Bronchial epithelial cell (primary cell): ENCODE measurements around the gene WAPL. TPM values are rescaled to one million over a fixed set of nuclear protein-coding genes. Genes with fewer than 3 reads are reported as not detected.

Experiments
- DNase-seq: peaks from one replicate; pipeline ENCODE4 v3.0.0-alpha.2; 2010; ENCODE audit warnings: low read depth
- FAIRE-seq: peaks from 2 replicates; lab custom pipeline; 2011; peaks lifted over from hg19 to GRCh38; lab: Jason Lieb, UNC
- H3K27me3 ChIP-seq: 2 replicates; pipeline ENCODE4 v1.5.1; 2011; ENCODE audit warnings: low read length; ENCODE audit not compliant: control insufficient read depth, insufficient read depth
- H3K36me3 ChIP-seq: 2 replicates; pipeline ENCODE4 v1.5.1; 2011; ENCODE audit warnings: low read length; ENCODE audit not compliant: control insufficient read depth, insufficient read depth
- H3K4me3 ChIP-seq: 2 replicates; pipeline ENCODE4 v1.5.1; 2011; ENCODE audit warnings: mild to moderate bottlenecking, low read depth, low read length, control low read depth
- CTCF ChIP-seq: IDR thresholded peaks from 2 replicates; pipeline ENCODE4 v1.5.1; 2011; ENCODE audit warnings: mild to moderate bottlenecking, moderate library complexity, low read length, control low read depth, inconsistent platforms; ENCODE audit not compliant: insufficient read depth, severe bottlenecking
- total RNA-seq: library from RNA; depleted of rRNA; stranded (reverse); fragments of >200 nt; gene quantifications from 2 replicates; pipeline ENCODE4 v1.2.1, GENCODE V29; 2014

WAPL gene
- total RNA-seq, 1 donor from 2014 or later, result 41.9 TPM

- H3K36me3 ChIP-seq, result no peaks in the 10 kb centered on the region
- TF ChIP-seq CTCF, result no peak
- DNase-seq (no peak), FAIRE-seq (no peak)
- no peak overlapping the region for H3K4me3 ChIP-seq
- no peaks in the 10 kb centered on the region for H3K27me3 ChIP-seq
Measured at GRCh38 chr10:86524225-86524962, 2.8 kb upstream of the WAPL start.

GRCh38 chr10:86523348-86523747, 1.8 kb upstream of the WAPL start:
- no peaks in the 10 kb centered on the region for H3K27me3 ChIP-seq
- peak; percentile 5 for TF ChIP-seq CTCF
- no peak overlapping the region for H3K4me3 ChIP-seq
- no peaks in the 10 kb centered on the region for H3K36me3 ChIP-seq
- DNase-seq, result no peak
- FAIRE-seq, result no peak

GRCh38 chr10:86522510-86522855, 891 bp upstream of the WAPL start:
- FAIRE-seq, result no peak
- Histone ChIP-seq H3K27me3 (no peaks in the 10 kb centered on the region), H3K4me3 (peak overlapping the region; percentile 91), H3K36me3 (peaks cover 3% of the 10 kb centered on the region)
- no peak for TF ChIP-seq CTCF
- DNase-seq, result no peak

- Histone ChIP-seq H3K4me3 (peak overlapping the region; percentile 91), H3K36me3 (peaks cover 4% of the 10 kb centered on the region), H3K27me3 (no peaks in the 10 kb centered on the region)
- TF ChIP-seq CTCF, result no peak
- peak; percentile 42 for DNase-seq
- no peak for FAIRE-seq
Measured at GRCh38 chr10:86520871-86521677, 518 bp downstream of the WAPL start.

GRCh38 chr10:86518781-86519180, 2.8 kb downstream of the WAPL start:
- DNase-seq, result no peak
- no peak overlapping the region for H3K4me3 ChIP-seq
- TF ChIP-seq CTCF, result no peak
- peaks cover 7% of the 10 kb centered on the region for H3K36me3 ChIP-seq
- H3K27me3 ChIP-seq, result no peaks in the 10 kb centered on the region
- FAIRE-seq, result no peak
